Adrenal gland (tissue), 5 donors: Measurements from ENCODE around the gene PCDHGB1.

Experiments used
- POLR2A ChIP-seq, 2 donors: fragments of 450-650 bp; IDR thresholded peaks; one replicate each; pipeline ENCODE4 v1.6.1; 2017; ENCODE audit warnings: antibody characterized with exemption in 2 of 2, mild to moderate bottlenecking in 2 of 2, moderate library complexity in 1 of 2
- TF ChIP-seq, protein P1 (sequence below), 6 experiments: fragments of 450-650 bp in 4 of 6; fragments of 200-600 bp in 2 of 6; sonication (generic) in 1 of 6; IDR thresholded peaks; 1 replicate in 5 of 6; 2 replicates in 1 of 6; pipeline versions ENCODE4 v1.5.1 to v1.8.0; 2016 to 2021; ENCODE audit warnings: antibody characterized with exemption in 6 of 6, mild to moderate bottlenecking in 2 of 6, moderate library complexity in 1 of 6
- donor health status: DM: no; HTN: no; CAD: no.

DNA sequence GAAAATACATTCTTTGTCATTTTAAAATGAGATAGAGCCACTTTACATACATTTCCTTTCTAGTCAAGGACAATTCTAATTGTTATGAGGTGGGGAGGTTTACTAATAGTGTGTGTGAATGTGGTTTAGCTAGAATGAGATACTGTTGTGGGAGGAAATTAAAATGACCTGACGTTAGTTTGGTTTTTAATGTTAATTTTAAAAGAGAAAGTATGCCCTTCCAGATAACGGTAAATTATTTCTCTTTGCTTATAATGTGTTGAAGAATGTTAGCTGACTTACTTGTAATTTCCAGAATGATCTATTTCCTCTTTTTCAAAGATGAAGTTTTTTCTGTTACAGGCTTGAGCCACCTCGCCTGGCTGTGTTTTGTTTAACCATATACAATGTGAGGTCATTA lies 27.6 kb upstream of the PCDHGB1 start:
- TF ChIP-seq POLR2A (IDR thresholded peaks at IDR 0.05): no peak
- TF ChIP-seq, protein P1, sequence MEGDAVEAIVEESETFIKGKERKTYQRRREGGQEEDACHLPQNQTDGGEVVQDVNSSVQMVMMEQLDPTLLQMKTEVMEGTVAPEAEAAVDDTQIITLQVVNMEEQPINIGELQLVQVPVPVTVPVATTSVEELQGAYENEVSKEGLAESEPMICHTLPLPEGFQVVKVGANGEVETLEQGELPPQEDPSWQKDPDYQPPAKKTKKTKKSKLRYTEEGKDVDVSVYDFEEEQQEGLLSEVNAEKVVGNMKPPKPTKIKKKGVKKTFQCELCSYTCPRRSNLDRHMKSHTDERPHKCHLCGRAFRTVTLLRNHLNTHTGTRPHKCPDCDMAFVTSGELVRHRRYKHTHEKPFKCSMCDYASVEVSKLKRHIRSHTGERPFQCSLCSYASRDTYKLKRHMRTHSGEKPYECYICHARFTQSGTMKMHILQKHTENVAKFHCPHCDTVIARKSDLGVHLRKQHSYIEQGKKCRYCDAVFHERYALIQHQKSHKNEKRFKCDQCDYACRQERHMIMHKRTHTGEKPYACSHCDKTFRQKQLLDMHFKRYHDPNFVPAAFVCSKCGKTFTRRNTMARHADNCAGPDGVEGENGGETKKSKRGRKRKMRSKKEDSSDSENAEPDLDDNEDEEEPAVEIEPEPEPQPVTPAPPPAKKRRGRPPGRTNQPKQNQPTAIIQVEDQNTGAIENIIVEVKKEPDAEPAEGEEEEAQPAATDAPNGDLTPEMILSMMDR (IDR thresholded peaks at IDR 0.05): no peak
